HepG2 (cell line): Measurements from ENCODE around the gene NOTUM. TPM values are rescaled to one million over a fixed set of nuclear protein-coding genes. Genes with fewer than 3 reads are reported as not detected.

Experiments
- ELF1 ChIP-seq: sonication (generic); formaldehyde crosslinking; IDR thresholded peaks from 2 replicates; pipeline ENCODE4 v1.4.0; 2020; ENCODE audit warnings: missing genetic modification reagents
- HNF1A ChIP-seq, 2 experiments: sonication (generic) in 1 of 2; formaldehyde crosslinking in 1 of 2; IDR thresholded peaks; 2 replicates each; pipeline versions ENCODE4 v1.4.0 to v1.6.1; 2016 to 2020; ENCODE audit warnings: borderline replicate concordance in 1 of 2, low read depth in 1 of 2, mild to moderate bottlenecking in 1 of 2, missing genetic modification reagents in 1 of 2
- KAT8 ChIP-seq: IDR thresholded peaks from 2 replicates; pipeline ENCODE4 v1.6.1; 2016; ENCODE audit warnings: missing genetic modification reagents, missing compliant biosample characterization
- MED8 ChIP-seq: sonication (generic); formaldehyde crosslinking; IDR thresholded peaks from 2 replicates; pipeline ENCODE4 v1.8.1; 2023; ENCODE audit warnings: mild to moderate bottlenecking, missing genetic modification reagents; ENCODE audit not compliant: insufficient replicate concordance
- NFE2L1 ChIP-seq: sonication (generic); formaldehyde crosslinking; IDR thresholded peaks from 2 replicates; pipeline ENCODE4 v1.4.0; 2020; ENCODE audit warnings: missing genetic modification reagents, mild to moderate bottlenecking, borderline replicate concordance
- SIX1 ChIP-seq: sonication (generic); formaldehyde crosslinking; IDR thresholded peaks from 2 replicates; pipeline ENCODE4 v1.4.0; 2020; ENCODE audit warnings: missing genetic modification reagents, borderline replicate concordance
- SMARCC2 ChIP-seq: fragments of 450-650 bp; IDR thresholded peaks from 2 replicates; pipeline ENCODE4 v1.6.1; 2017; ENCODE audit warnings: antibody characterized with exemption, mild to moderate bottlenecking
- SP4 ChIP-seq: sonication (generic); formaldehyde crosslinking; IDR thresholded peaks from 2 replicates; pipeline ENCODE4 v1.8.1; 2023; ENCODE audit warnings: mild to moderate bottlenecking, missing genetic modification reagents
- ZFP90 ChIP-seq: sonication (generic); formaldehyde crosslinking; IDR thresholded peaks from 2 replicates; pipeline ENCODE4 v1.8.0; 2022; ENCODE audit warnings: missing genetic modification reagents, mild to moderate bottlenecking, inconsistent platforms, borderline replicate concordance
- ZNF484 ChIP-seq: sonication (generic); formaldehyde crosslinking; IDR thresholded peaks from 2 replicates; pipeline ENCODE4 v1.5.1; 2020; ENCODE audit warnings: mild to moderate bottlenecking, low read depth, missing genetic modification reagents, borderline replicate concordance
- polyA plus RNA-seq, 8 experiments: library from polyadenylated mRNA; depleted of rRNA in 3 of 8; stranded (reverse) in 7 of 8; unstranded in 1 of 8; fragments of >200 nt; fragmentation: Illumina TruSeq in 4 of 8; extraction: Trizol in 4 of 8; gene quantifications; 2 replicates each; pipeline versions ENCODE4 v1.2.1 to v1.2.3, GENCODE V29; 2011 to 2016; ENCODE audit warnings: low read depth in 4 of 8, missing spikeins in 1 of 8, mixed read lengths in 1 of 8; ENCODE audit not compliant: insufficient read depth in 1 of 8
- total RNA-seq, 5 experiments: library from RNA; depleted of rRNA; stranded (reverse); fragments of >200 nt; fragmentation: Illumina TruSeq; extraction: Trizol; gene quantifications; 2 replicates each; pipeline ENCODE4 v1.2.3, GENCODE V29; 2016; ENCODE audit warnings: low read depth in 1 of 5
- TF ChIP-seq, protein P1 (sequence below): sonication (generic); formaldehyde crosslinking; IDR thresholded peaks from 2 replicates; pipeline ENCODE4 v1.5.1; 2020; ENCODE audit warnings: missing genetic modification reagents, mild to moderate bottlenecking, borderline replicate concordance
- TF ChIP-seq, protein P2 (sequence below): sonication (generic); formaldehyde crosslinking; IDR thresholded peaks from 2 replicates; pipeline ENCODE4 v1.4.0; 2020; ENCODE audit warnings: missing genetic modification reagents
- TF ChIP-seq, protein P3 (sequence below): sonication (generic); formaldehyde crosslinking; IDR thresholded peaks from 2 replicates; pipeline ENCODE4 v1.4.0; 2020; ENCODE audit warnings: missing genetic modification reagents, borderline replicate concordance

The NOTUM gene
- total and polyA plus RNA-seq, 2 of the 13 experiments (the other 11 are each of a cell fraction or from before 2014, with no cell fraction given): 150 to 160 TPM

GRCh38 chr17:82000803-82001570 is 40.0 kb upstream of the NOTUM start (continued):
- TF ChIP-seq, protein P1, sequence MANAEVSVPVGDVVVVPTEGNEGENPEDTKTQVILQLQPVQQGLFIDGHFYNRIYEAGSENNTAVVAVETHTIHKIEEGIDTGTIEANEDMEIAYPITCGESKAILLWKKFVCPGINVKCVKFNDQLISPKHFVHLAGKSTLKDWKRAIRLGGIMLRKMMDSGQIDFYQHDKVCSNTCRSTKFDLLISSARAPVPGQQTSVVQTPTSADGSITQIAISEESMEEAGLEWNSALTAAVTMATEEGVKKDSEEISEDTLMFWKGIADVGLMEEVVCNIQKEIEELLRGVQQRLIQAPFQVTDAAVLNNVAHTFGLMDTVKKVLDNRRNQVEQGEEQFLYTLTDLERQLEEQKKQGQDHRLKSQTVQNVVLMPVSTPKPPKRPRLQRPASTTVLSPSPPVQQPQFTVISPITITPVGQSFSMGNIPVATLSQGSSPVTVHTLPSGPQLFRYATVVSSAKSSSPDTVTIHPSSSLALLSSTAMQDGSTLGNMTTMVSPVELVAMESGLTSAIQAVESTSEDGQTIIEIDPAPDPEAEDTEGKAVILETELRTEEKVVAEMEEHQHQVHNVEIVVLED (CRISPR knock-in tag): no peak
- TF ChIP-seq HNF1A (IDR thresholded peaks at IDR 0.05; ENCODE audit: low read depth) (no peak; the same call in 1 of the 2 replicates), HNF1A (CRISPR knock-in tag; IDR thresholded peaks at IDR 0.05; ENCODE audit: borderline replicate concordance) (peak; percentile 79; the same call in 1 of the 2 replicates), SIX1 (CRISPR knock-in tag) (peak; percentile 68; the same call in 1 of the 2 replicates), ZFP90 (CRISPR knock-in tag) (peak; percentile 40; the same call in 1 of the 2 replicates), SMARCC2 (no peak), NFE2L1 (no peak), ELF1 (CRISPR knock-in tag) (peak; percentile 82), MED8 (CRISPR knock-in tag) (peak; percentile 99), KAT8 (peak; percentile 73), SP4 (peak; percentile 71), ZNF484 (CRISPR knock-in tag) (peak; percentile 36; the same call in 1 of the 2 replicates)
- TF ChIP-seq, protein P2, sequence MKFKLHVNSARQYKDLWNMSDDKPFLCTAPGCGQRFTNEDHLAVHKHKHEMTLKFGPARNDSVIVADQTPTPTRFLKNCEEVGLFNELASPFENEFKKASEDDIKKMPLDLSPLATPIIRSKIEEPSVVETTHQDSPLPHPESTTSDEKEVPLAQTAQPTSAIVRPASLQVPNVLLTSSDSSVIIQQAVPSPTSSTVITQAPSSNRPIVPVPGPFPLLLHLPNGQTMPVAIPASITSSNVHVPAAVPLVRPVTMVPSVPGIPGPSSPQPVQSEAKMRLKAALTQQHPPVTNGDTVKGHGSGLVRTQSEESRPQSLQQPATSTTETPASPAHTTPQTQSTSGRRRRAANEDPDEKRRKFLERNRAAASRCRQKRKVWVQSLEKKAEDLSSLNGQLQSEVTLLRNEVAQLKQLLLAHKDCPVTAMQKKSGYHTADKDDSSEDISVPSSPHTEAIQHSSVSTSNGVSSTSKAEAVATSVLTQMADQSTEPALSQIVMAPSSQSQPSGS: peak; percentile 63; the same call in 1 of the 2 replicates
- TF ChIP-seq, protein P3, sequence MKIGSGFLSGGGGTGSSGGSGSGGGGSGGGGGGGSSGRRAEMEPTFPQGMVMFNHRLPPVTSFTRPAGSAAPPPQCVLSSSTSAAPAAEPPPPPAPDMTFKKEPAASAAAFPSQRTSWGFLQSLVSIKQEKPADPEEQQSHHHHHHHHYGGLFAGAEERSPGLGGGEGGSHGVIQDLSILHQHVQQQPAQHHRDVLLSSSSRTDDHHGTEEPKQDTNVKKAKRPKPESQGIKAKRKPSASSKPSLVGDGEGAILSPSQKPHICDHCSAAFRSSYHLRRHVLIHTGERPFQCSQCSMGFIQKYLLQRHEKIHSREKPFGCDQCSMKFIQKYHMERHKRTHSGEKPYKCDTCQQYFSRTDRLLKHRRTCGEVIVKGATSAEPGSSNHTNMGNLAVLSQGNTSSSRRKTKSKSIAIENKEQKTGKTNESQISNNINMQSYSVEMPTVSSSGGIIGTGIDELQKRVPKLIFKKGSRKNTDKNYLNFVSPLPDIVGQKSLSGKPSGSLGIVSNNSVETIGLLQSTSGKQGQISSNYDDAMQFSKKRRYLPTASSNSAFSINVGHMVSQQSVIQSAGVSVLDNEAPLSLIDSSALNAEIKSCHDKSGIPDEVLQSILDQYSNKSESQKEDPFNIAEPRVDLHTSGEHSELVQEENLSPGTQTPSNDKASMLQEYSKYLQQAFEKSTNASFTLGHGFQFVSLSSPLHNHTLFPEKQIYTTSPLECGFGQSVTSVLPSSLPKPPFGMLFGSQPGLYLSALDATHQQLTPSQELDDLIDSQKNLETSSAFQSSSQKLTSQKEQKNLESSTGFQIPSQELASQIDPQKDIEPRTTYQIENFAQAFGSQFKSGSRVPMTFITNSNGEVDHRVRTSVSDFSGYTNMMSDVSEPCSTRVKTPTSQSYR (CRISPR knock-in tag): peak; percentile 93
